Inflammatory macrophage treated with lipopolysaccharide for 1 hour (primary cell): ENCODE measurements around the gene NXNL1.

ENCODE experiments used
- DNase-seq, 2 donors: peaks; one replicate each; pipeline ENCODE4 v3.0.0-alpha.2; 2020 to 2022

Gene NXNL1

GRCh38 chr19:17455308-17456123 is 5.2 kb downstream of the NXNL1 start:
- no peak for DNase-seq

GRCh38 chr19:17454576-17455071 is 6.1 kb downstream of the NXNL1 start:
- no peak for DNase-seq

GRCh38 chr19:17451820-17452219 is 8.9 kb downstream of the NXNL1 start:
- no peak for DNase-seq

GRCh38 chr19:17450264-17451075 is 10.3 kb downstream of the NXNL1 start:
- no peak for DNase-seq

- peak; percentile 49 to 57 for DNase-seq
Observed at GRCh38 chr19:17448131-17448967, 12.4 kb downstream of the NXNL1 start, which contains the start of gene TMEM221. TMEM221 (minus strand) TSS chr19:17448668; CDS start chr19:17448462, 206 bp downstream.

GRCh38 chr19:17447704-17448130 is 13.0 kb downstream of the NXNL1 start:
- no peak for DNase-seq

GRCh38 chr19:17445526-17446165 is 15.1 kb downstream of the NXNL1 start:
- no peak for DNase-seq

- DNase-seq = peak in 1 of 2 donors; percentile 40
Observed at GRCh38 chr19:17441241-17442021, 19.3 kb downstream of the NXNL1 start.

- DNase-seq = peak in 1 of 2 donors; percentile 33
Observed at GRCh38 chr19:17436874-17437267, 23.9 kb downstream of the NXNL1 start.

GRCh38 chr19:17436094-17436873 is 24.4 kb downstream of the NXNL1 start:
- no peak for DNase-seq

- no peak for DNase-seq
Observed at GRCh38 chr19:17435218-17435617, 25.5 kb downstream of the NXNL1 start.

- no peak for DNase-seq
Observed at GRCh38 chr19:17431417-17431816, 29.3 kb downstream of the NXNL1 start.

GRCh38 chr19:17429641-17430113 is 31.0 kb downstream of the NXNL1 start:
- no peak for DNase-seq

GRCh38 chr19:17424743-17425365 is 35.9 kb downstream of the NXNL1 start:
- DNase-seq = no peak

- DNase-seq = no peak
Observed at GRCh38 chr19:17423429-17424208, 37.1 kb downstream of the NXNL1 start.

- DNase-seq = no peak
Observed at GRCh38 chr19:17421942-17422341, 38.8 kb downstream of the NXNL1 start.

GRCh38 chr19:17420475-17420924 is 40.2 kb downstream of the NXNL1 start:
- no peak for DNase-seq

GRCh38 chr19:17419621-17420474 is 40.9 kb downstream of the NXNL1 start, which contains the start of gene MVB12A:
MVB12A (plus strand) TSS chr19:17420047; CDS start chr19:17420136, 89 bp downstream.
- peak; percentile 96 to 97 for DNase-seq
